ENCODE measurements around the gene DAZL. TPM values are rescaled to one million over a fixed set of nuclear protein-coding genes. Genes with fewer than 3 reads are reported as not detected.
"Not testable (repeated sequence)": the region's sequence is repeated elsewhere in the genome, so short reads cannot be mapped to it uniquely, and the experiment has no call there.

DAZL gene
- total and polyA plus RNA-seq, 4 experiments from 2014 or later, result not detected

- Histone ChIP-seq H3K4me3 (ENCODE audit: low read length in 2 of 2) (no peak overlapping the region), H3K27me3 (ENCODE audit: insufficient read depth, low read length) (no peaks in the 10 kb centered on the region), H3K36me3 (ENCODE audit: insufficient read depth, low read length) (no peaks in the 10 kb centered on the region), H3K4me1 (ENCODE audit: insufficient read depth, low read length) (no peaks in the 10 kb centered on the region), H3K9me3 (ENCODE audit: control insufficient read depth in 1 of 2, low read length in 2 of 2) (no peaks in the 10 kb centered on the region), H3K27ac (ENCODE audit: low read depth, low read length) (no peak overlapping the region)
- ChIA-PET CTCF (ENCODE audit: partially characterized antibody) (no interaction called here), POLR2A (ENCODE audit: partially characterized antibody) (no interaction called here)
- peaks cover 0 to 24% (median 17%) of the 10 kb centered on the region in 8 donors for H3K9me3 Mint-ChIP-seq
- peaks cover 0 to 8% of the 10 kb centered on the region in 2 donors for H3K36me3 Mint-ChIP-seq
- no peak overlapping the region for H3K4me3 Mint-ChIP-seq
- intact Hi-C loops (cut with micrococcal nuclease), result no loop called here
- no peaks in the 10 kb centered on the region for H3K4me1 Mint-ChIP-seq
- H3K27ac Mint-ChIP-seq, result no peak overlapping the region
- no peak for DNase-seq
- H3K27me3 Mint-ChIP-seq, result no peaks in the 10 kb centered on the region
These were observed 13.5 kb upstream of the DAZL start for GRCh38 chr3:16618721-16619120.

GRCh38 chr3:16617155-16617554 lies 11.9 kb upstream of the DAZL start:
- H3K27ac Mint-ChIP-seq; CTCF ChIA-PET (ENCODE audit: partially characterized antibody); POLR2A ChIA-PET (ENCODE audit: partially characterized antibody); H3K36me3 ChIP-seq (ENCODE audit: insufficient read depth, low read length); intact Hi-C loops (cut with micrococcal nuclease); H3K27me3 Mint-ChIP-seq; H3K4me1 Mint-ChIP-seq; H3K4me3 Mint-ChIP-seq; DNase-seq; H3K9me3 ChIP-seq (ENCODE audit: control insufficient read depth in 1 of 2, low read length in 2 of 2); H3K4me1 ChIP-seq (ENCODE audit: insufficient read depth, low read length); H3K36me3 Mint-ChIP-seq; H3K27ac ChIP-seq (ENCODE audit: low read depth, low read length); H3K27me3 ChIP-seq (ENCODE audit: insufficient read depth, low read length); H3K4me3 ChIP-seq (ENCODE audit: low read length in 2 of 2): not testable (repeated sequence)
- peaks cover 0 to 22% (median 17%) of the 10 kb centered on the region in 8 donors for H3K9me3 Mint-ChIP-seq

- Histone ChIP-seq H3K36me3 (ENCODE audit: insufficient read depth, low read length) (no peaks in the 10 kb centered on the region), H3K27me3 (ENCODE audit: insufficient read depth, low read length) (no peaks in the 10 kb centered on the region), H3K27ac (ENCODE audit: low read depth, low read length) (no peak overlapping the region), H3K4me1 (ENCODE audit: insufficient read depth, low read length) (no peaks in the 10 kb centered on the region), H3K9me3 (ENCODE audit: control insufficient read depth in 1 of 2, low read length in 2 of 2) (no peaks in the 10 kb centered on the region), H3K4me3 (ENCODE audit: low read length in 2 of 2) (no peak overlapping the region)
- ChIA-PET POLR2A (ENCODE audit: partially characterized antibody) (no interaction called here), CTCF (ENCODE audit: partially characterized antibody) (no interaction called here)
- H3K4me1 Mint-ChIP-seq, result no peaks in the 10 kb centered on the region
- H3K36me3 Mint-ChIP-seq, result peaks cover 0 to 8% of the 10 kb centered on the region in 2 donors
- DNase-seq, result no peak
- no peak overlapping the region for H3K27ac Mint-ChIP-seq
- intact Hi-C loops (cut with micrococcal nuclease), result no loop called here
- H3K27me3 Mint-ChIP-seq, result no peaks in the 10 kb centered on the region
- H3K4me3 Mint-ChIP-seq, result no peak overlapping the region
- peaks cover 0 to 22% (median 17%) of the 10 kb centered on the region in 8 donors for H3K9me3 Mint-ChIP-seq
These were observed 10.9 kb upstream of the DAZL start for GRCh38 chr3:16616083-16616482.

- Histone ChIP-seq H3K27ac (ENCODE audit: low read depth, low read length) (no peak overlapping the region), H3K9me3 (ENCODE audit: control insufficient read depth in 1 of 2, low read length in 2 of 2) (no peaks in the 10 kb centered on the region), H3K36me3 (ENCODE audit: insufficient read depth, low read length) (no peaks in the 10 kb centered on the region), H3K4me1 (ENCODE audit: insufficient read depth, low read length) (no peaks in the 10 kb centered on the region), H3K27me3 (ENCODE audit: insufficient read depth, low read length) (no peaks in the 10 kb centered on the region), H3K4me3 (ENCODE audit: low read length in 2 of 2) (no peak overlapping the region)
- Mint-ChIP-seq H3K9me3 (peaks cover 0 to 22% (median 17%) of the 10 kb centered on the region in 8 donors), H3K36me3 (peaks cover 0 to 8% of the 10 kb centered on the region in 2 donors), H3K4me1 (no peaks in the 10 kb centered on the region), H3K27ac (no peak overlapping the region), H3K4me3 (no peak overlapping the region), H3K27me3 (no peaks in the 10 kb centered on the region)
- CTCF ChIA-PET (ENCODE audit: partially characterized antibody), result interaction anchor here (0.7 kb wide), 1 partner anchor 11 kb away, joined by 3 read pairs; no protein-coding TSS in a partner anchor
- no peak for DNase-seq
- intact Hi-C loops (cut with micrococcal nuclease), result no loop called here
- POLR2A ChIA-PET (ENCODE audit: partially characterized antibody), result no interaction called here
These were observed 9.1 kb upstream of the DAZL start for GRCh38 chr3:16614033-16615031.

- Histone ChIP-seq H3K4me1 (ENCODE audit: insufficient read depth, low read length) (no peaks in the 10 kb centered on the region), H3K36me3 (ENCODE audit: insufficient read depth, low read length) (no peaks in the 10 kb centered on the region), H3K27ac (ENCODE audit: low read depth, low read length) (no peak overlapping the region), H3K4me3 (ENCODE audit: low read length in 2 of 2) (no peak overlapping the region), H3K9me3 (ENCODE audit: control insufficient read depth in 1 of 2, low read length in 2 of 2) (no peaks in the 10 kb centered on the region), H3K27me3 (ENCODE audit: insufficient read depth, low read length) (no peaks in the 10 kb centered on the region)
- Mint-ChIP-seq H3K27me3 (no peaks in the 10 kb centered on the region), H3K27ac (no peak overlapping the region), H3K4me1 (no peaks in the 10 kb centered on the region), H3K36me3 (no peaks in the 10 kb centered on the region), H3K4me3 (no peak overlapping the region), H3K9me3 (peaks cover 0 to under 1% (median 0%) of the 10 kb centered on the region in 8 donors)
- CTCF ChIA-PET (ENCODE audit: partially characterized antibody), result interaction anchor here (1.1 kb wide), 2 partner anchors 8 to 804 kb away, joined by 3 to 4 read pairs; no protein-coding TSS in a partner anchor
- intact Hi-C loops (cut with micrococcal nuclease), result loop anchor here (10.0 kb wide), 1 partner anchor 425 kb away; no protein-coding TSS in a partner anchor
- no peak for DNase-seq
- POLR2A ChIA-PET (ENCODE audit: partially characterized antibody), result no interaction called here
These were observed 4.8 kb upstream of the DAZL start for GRCh38 chr3:16609927-16610580.

GRCh38 chr3:16608816-16609215 lies 3.6 kb upstream of the DAZL start:
- ChIA-PET POLR2A (ENCODE audit: partially characterized antibody) (no interaction called here), CTCF (ENCODE audit: partially characterized antibody) (interaction anchor here (1.3 kb wide), 1 partner anchor 8 kb away, joined by 3 read pairs; no protein-coding TSS in a partner anchor)
- H3K4me3 ChIP-seq (ENCODE audit: low read length in 2 of 2), result no peak overlapping the region
- no peak overlapping the region for H3K27ac ChIP-seq (ENCODE audit: low read depth, low read length)
- DNase-seq, result no peak
- H3K36me3 Mint-ChIP-seq, result no peaks in the 10 kb centered on the region
- no peaks in the 10 kb centered on the region for H3K27me3 ChIP-seq (ENCODE audit: insufficient read depth, low read length)
- H3K27me3 Mint-ChIP-seq, result no peaks in the 10 kb centered on the region
- H3K36me3 ChIP-seq (ENCODE audit: insufficient read depth, low read length), result no peaks in the 10 kb centered on the region
- no peaks in the 10 kb centered on the region for H3K4me1 ChIP-seq (ENCODE audit: insufficient read depth, low read length)
- H3K9me3 Mint-ChIP-seq, result no peaks in the 10 kb centered on the region
- H3K4me3 Mint-ChIP-seq, result no peak overlapping the region
- H3K9me3 ChIP-seq (ENCODE audit: control insufficient read depth in 1 of 2, low read length in 2 of 2), result no peaks in the 10 kb centered on the region
- no peak overlapping the region for H3K27ac Mint-ChIP-seq
- intact Hi-C loops (cut with micrococcal nuclease), result loop anchor here (10.0 kb wide), 1 partner anchor 426 kb away; no protein-coding TSS in a partner anchor
- H3K4me1 Mint-ChIP-seq, result no peaks in the 10 kb centered on the region

- DNase-seq, result no peak
- intact Hi-C loops (cut with micrococcal nuclease), result loop anchor here (10.0 kb wide), 1 partner anchor 427 kb away; no protein-coding TSS in a partner anchor
- no peaks in the 10 kb centered on the region for H3K4me1 ChIP-seq (ENCODE audit: insufficient read depth, low read length)
- no peaks in the 10 kb centered on the region for H3K27me3 ChIP-seq (ENCODE audit: insufficient read depth, low read length)
- Mint-ChIP-seq H3K4me3 (no peak overlapping the region), H3K36me3 (no peaks in the 10 kb centered on the region), H3K9me3 (no peaks in the 10 kb centered on the region), H3K4me1 (no peaks in the 10 kb centered on the region), H3K27ac (no peak overlapping the region), H3K27me3 (no peaks in the 10 kb centered on the region)
- H3K9me3 ChIP-seq (ENCODE audit: control insufficient read depth in 1 of 2, low read length in 2 of 2), result no peaks in the 10 kb centered on the region
- H3K27ac ChIP-seq (ENCODE audit: low read depth, low read length), result no peak overlapping the region
- no peaks in the 10 kb centered on the region for H3K36me3 ChIP-seq (ENCODE audit: insufficient read depth, low read length)
- POLR2A ChIA-PET (ENCODE audit: partially characterized antibody), result no interaction called here
- H3K4me3 ChIP-seq (ENCODE audit: low read length in 2 of 2), result no peak overlapping the region
- CTCF ChIA-PET (ENCODE audit: partially characterized antibody), result interaction anchor here (1.3 kb wide), 1 partner anchor 7 kb away, joined by 3 read pairs; no protein-coding TSS in a partner anchor
These were observed 2.5 kb upstream of the DAZL start for GRCh38 chr3:16607718-16608117.
